Measurements from ENCODE around the gene GATM.

The GATM gene, protein sequence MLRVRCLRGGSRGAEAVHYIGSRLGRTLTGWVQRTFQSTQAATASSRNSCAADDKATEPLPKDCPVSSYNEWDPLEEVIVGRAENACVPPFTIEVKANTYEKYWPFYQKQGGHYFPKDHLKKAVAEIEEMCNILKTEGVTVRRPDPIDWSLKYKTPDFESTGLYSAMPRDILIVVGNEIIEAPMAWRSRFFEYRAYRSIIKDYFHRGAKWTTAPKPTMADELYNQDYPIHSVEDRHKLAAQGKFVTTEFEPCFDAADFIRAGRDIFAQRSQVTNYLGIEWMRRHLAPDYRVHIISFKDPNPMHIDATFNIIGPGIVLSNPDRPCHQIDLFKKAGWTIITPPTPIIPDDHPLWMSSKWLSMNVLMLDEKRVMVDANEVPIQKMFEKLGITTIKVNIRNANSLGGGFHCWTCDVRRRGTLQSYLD

DNA sequence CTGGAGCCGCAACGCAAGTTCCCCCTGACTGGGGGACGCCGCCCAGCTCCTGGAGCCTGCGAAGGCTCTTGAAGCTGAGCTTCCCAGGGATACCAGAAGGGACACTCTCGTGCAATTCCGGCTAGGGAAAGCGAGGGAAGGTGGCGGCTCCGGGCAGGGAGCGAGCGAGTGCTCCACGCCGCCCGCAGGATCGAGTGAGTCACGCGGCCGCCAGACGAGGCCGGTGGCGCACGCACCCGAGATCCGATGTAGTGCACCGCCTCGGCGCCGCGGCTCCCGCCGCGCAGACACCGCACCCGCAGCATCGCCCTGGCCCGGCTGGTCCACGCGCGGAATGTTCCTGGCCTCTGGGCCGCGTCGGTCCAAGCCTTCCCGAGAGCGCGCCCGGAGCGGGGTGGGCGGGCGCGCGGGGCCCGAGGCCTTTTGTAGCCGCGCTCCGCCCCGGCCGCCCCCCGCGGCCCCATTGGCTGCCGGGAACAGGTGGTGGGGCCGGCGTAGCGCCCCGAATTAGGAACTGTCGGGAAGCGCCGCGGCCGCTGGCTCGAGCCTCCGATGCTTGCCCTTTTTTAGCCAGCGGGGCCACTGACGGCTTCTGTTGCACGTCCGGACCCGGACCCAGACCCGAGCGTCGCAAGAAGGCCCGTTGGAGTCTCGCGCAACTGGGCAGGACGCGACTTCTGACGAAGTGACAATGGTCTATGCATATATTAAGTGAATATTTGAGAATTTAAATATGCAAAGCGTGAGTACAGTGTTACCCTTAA, at the start of gene GATM:
Gene GATM, minus strand, starts transcription at position 396 of the 764 bp plus-strand sequence. Its CDS starts 91 bp downstream, at position 305.
- peak; percentile 83 for DNase-seq

DNA sequence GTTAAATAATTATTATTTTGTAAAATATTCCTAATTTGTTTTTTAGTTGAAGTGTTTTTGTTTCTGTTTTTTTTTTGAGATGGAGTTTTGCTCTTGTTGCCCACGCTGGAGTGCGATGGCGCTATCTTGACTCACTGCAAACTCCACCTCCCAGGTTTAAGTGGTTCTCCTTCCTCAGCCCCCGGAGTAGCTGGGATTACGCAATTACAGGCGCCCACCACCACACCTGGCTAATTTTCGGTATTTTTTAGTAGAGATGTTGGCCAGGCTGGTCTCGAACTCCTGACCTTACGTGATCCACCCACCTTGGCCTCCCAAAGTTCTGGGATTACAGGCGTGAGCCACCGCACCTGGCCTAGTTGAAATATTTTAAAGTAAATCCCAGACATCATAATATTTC, 48.7 kb upstream of the GATM start:
- DNase-seq = no peak

DNA sequence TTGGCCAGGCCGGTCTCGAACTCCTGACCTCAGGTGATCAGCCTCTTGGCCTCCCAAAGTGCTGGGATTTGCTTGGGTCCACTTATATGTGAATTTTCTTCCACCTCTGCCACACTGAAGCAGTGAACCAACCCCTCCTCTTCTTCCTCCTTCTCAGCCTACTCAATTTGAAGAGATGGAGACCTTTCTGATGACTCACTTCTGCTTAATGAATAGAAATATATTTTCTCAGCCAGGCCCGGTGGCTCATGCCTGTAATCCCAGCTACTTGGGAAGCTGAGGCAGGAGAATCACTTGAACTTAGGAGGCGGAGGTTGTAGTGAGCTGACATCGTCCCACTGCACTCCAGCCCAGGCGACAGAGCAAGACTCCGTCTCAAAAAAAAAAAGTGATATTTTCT, 46.8 kb upstream of the GATM start:
- peak; percentile 60 for DNase-seq

DNA sequence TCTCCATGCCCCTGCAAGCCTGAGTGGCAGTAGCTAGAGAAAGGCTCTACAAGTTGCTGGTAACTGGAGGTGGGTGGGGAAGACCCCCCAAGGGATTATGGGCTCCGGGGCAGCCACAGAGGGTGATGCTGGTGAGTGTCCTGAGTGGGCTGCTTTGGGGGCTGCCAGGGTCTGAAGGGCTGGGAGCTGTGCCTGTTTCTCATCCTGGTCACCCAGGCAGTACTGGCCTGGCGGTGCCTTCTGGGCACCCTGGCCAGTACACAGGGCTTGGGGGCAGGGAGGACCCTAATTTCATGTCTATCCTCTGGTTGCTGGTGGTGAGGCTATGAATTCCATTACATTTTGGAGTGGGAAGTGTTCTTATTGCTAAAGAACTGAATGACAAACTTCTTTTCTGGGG, 46.1 kb upstream of the GATM start:
- DNase-seq = no peak

DNA sequence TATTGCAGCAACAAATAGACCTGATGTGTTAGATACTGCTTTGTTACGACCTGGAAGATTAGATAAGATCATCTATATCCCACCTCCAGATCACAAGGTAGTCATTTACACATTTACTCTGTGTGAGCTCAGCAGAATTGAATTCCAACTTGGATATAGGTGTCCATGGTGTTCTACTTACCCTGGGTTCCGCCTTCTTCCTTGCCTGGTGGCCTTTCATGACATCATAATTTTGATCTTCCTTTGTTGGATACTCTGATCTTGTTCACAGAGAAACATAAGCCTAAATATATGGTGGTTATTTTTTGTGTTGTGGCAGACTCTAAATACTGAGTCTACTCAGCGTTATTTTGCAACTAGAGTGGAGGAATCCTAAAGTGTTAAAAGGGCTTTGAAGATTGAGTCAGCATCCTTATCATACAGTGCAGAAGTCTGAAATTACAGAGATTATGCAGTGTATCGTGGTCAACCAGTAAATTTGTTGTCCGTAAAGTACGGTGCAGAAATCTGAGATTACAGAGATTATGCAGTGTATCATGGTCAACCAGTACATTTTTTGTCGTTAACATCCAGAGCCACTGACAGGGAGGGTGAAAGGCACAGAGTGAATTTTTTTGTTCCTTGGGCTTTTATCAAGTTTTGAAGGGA, 39.1 kb upstream of the GATM start:
- DNase-seq = no peak

DNA sequence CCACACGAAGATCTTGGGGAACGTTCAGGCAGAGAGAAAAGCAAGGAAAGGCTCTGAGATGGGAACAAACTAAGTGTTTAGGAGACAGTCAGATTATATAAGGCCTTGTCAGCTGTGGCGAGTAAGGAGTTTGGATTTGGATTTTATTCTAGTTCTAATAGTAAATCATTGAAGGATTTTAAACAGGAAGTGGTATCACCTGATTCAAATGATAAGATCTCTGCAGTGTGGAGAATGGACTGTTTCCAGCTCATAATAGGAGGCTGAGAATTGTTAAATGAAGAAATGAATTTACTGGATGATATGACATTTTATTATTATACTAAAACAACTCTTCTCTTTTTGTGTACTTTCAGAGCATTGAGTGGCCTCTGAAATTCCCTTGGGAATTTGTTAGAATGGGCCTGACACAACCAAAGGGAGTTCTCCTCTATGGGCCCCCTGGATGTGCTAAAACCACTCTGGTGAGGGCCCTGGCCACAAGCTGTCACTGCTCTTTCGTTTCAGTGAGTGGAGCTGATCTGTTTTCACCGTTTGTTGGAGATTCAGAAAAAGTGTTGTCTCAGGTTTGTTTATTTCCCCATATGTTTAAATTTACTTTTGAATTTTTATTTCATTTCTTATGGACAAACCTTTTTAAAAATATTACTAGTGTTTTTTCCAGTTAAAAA, 36.0 kb upstream of the GATM start:
- no peak for DNase-seq

DNA sequence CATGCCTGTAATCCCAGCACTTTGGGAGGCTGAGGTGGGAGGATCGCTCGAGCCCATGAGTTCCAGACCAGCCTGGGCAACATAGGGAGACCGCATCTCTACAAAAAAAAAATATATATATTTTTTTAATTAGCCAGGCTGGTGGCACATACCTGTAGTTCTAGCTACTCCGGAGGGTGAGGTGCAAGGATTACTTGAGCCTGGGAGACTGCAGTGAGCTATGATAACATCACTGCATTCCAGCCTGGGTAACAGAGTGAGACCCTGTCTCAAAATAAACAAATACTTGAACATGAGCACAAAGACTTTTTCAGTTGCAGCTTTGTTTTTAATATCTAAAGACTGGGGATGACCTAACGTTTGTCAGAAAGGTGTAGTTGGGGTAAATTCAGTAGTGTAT, 31.3 kb upstream of the GATM start:
- no peak for DNase-seq

DNA sequence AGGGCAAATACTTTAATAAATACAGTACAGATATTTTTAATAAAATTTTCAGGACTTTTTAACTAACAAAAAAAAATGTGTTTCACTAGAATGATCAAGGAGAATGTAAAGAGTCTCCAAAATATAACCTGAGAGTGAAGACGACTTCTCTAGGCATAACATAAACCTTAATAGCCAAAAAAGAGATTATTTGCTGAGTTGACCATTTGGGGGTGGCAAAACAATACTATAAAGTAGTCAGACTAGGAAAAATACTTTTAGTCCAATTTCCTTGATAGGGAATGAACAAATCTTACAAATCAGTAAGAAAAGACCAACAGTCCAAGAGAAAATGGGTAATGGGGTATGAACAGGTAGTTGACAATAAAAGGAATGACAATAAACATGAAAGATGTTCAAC, 29.4 kb upstream of the GATM start:
- no peak for DNase-seq

DNA sequence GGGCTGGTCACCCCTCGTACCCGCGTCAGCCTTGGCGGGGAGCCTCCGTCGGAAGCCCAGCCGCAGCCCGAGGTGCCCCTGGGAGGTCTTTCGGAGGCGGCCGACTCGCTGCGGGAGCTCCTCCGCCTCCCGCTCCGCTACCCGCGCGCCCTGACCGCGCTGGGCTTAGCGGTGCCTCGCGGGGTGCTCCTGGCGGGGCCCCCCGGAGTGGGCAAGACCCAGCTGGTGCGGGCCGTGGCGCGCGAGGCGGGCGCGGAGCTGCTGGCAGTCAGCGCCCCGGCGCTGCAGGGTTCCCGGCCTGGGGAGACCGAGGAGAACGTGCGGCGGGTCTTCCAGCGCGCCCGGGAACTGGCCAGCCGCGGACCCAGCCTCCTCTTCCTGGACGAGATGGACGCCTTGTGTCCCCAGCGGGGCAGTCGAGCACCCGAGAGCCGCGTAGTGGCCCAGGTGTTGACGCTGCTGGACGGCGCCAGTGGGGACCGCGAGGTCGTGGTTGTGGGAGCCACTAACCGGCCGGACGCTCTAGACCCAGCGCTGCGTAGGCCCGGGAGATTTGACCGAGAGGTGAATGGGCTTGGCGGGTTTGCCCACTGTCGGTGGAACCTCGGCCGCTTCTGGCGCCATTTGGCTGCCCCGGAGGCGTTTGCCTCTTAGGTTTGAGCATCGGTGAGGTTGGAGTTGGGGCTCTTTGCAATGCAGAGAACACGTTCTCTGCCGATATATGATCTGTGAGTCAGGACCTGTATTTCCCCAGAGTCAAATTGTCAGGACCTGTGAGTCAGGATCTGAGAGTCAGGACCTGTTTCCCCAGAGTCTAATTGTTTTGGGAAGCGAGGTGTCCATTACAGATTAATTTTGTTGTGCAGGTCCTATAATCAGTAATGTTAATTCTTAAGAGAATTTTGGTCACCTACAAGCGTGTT, 24.9 kb upstream of the GATM start:
- DNase-seq = peak; percentile 57

DNA sequence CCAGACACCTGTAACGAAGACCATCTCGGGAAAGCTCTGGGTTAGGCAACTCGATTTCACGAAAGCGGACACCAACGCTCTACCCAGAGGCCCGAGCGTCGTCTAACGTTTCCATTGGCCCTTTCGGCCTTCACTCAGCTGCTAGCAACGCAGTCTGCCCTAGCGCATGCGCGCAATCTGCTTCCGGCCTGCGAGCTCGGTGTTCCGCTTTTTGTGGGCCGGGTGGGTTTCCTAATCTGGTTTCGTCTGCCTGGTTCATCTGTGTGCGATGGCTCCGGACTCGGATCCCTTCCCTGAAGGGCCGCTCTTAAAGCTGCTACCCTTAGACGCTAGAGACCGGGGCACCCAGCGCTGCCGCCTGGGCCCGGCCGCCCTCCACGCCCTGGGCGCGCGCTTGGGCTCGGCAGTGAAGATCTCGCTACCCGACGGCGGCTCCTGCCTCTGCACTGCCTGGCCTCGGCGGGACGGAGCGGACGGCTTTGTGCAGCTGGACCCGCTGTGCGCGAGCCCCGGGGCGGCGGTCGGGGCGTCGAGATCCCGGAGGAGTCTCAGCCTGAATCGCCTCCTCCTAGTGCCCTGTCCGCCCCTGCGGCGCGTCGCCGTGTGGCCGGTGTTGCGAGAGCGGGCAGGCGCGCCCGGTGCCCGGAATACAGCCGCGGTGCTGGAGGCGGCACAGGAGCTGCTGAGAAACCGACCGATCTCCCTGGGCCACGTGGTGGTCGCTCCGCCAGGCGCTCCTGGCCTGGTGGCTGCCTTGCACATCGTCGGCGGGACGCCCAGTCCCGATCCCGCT, 24.0 kb upstream of the GATM start:
- peak; percentile 100 for DNase-seq

DNA sequence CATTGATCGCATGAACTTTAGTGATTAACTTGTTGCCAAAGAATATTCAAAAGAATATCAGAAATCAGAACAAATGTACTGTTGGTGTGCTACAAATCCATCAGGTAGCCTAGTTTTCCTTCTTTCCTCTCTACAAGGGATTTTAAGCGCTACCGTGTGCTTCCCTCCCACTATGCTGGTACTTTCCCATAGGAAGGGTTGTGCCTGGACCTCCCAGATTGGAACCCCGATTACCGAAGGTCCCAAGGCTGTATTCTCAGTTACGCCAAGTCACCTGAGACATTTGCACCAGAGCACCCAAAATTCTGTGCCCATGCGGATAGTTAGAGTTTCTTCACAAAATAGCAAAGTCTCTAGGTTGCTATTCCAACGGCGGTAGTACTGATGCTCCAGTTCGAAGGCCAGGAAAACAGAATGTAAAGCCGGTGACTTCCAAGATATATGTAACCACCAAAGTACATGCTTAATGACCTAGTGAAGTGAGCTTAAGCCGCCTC, 23.4 kb upstream of the GATM start:
- no peak for DNase-seq

DNA sequence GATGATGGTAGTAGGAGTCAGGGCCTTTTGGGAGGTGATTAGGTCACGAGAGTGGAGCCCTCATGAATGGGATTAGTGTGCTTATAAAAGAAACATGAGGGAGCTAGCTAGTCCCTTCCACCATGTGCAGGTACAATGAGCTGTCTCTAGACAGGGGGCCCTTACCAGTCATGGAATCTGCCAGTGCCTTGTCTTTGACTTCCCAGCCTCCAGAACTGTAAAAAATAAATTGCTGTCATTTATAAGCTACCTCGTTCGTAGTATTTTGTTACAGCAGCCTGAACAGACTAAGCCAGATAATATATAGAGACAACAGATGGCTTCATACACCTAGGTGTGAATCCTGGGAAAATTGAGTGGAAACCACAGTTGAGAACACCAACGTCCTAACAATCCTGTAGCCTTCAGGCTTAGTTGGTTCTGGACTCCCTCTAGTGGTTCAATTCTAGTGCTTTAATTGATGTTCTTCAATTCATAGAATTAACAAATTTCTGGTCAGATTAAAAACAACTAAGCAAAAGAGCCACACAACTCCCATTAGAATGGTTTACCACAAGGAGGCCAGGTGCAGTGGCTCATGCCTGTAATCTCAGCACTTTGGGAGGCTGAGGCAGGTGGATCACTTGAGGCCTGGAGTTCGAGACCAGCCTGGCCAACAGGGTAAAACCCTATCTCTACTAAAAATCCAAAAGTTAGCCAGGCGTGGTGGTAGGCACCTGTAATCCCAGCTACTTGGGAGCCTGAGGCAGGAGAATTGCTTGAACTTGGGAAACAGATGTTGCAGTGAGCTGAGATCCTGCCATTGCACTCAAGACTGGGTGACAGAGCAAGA, 21.3 kb upstream of the GATM start:
- peak; percentile 81 for DNase-seq

DNA sequence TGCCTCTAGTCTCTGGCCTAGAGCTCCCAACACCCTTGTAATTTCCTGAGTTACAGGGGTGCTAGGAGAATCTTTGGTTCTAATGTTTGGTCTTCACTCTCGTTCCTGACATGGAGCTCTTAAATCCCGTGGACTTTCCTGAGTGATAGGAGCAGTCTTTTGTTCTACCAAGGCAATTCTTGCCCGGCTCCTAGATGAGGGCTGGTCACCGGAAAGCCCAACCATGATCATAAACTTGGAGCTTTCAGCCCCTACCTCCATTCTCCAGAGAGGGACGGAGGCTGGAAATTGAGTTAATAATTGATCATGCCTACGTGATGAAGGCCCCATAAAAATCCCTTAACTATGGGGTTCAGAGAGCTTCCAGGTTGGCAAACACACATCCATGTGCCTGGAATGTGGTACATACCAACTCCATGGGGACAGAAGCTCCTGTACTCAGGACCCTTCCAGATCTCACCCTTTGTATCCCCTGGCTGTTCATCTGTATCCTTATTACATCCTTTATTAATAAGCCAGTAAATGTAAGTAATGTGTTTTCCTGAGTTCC, 18.8 kb upstream of the GATM start:
- DNase-seq = no peak

DNA sequence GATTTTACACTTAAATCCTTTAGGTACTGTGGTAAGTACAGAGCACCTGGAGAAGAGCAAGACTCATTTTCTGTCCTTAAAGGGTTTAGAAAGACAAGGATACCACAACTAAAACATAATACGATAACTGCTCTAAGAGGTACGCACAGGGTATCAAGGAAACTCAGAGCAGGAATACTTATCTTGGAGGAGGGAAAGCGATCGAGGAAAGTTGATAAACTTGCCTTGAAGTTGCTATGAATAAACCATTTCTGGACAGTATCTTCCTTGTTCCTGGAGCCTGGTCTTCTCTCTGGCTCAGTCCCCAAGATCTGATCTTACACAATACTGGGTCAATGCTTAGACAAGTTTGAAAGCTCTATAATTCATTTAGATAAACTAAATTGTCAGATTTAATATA, 17.6 kb upstream of the GATM start:
- DNase-seq = no peak

DNA sequence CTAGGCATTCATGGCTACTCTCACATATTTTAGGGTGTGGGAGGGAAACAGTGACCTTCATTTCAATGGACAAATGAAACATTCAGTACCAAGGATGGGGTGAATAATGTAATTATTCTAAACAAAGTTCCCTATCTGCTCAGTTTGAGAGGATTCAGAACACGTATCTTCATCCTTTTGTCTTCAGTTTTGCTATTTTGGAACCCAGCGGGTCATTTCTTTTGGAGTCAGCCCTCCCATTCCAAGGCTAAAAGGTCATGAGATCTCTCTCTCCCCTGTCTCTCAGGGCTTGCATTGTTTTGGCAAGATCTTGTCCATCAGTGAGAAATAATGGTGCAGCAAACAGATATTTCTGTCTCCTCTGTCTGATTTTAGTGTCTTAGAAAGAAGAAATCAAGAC, 16.3 kb upstream of the GATM start:
- no peak for DNase-seq

DNA sequence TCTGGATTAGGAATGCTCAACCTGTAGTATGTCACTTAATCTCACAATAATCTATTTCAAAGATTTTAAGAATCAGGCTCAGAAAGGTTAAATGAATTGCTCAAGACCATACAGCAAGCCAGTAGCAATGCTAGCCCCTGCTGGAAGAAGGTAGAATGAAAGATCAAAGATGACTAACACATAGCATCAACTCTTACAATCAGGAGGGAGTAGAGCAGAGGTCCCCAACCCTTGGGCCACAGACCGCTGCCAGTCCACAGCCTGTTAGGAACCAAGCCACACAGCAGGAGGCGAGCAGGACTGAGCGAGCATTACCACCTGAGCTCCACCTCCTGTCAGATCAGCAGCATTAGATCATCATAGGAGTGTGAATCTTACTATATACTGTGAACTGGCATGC, 15.5 kb upstream of the GATM start:
- DNase-seq = peak; percentile 32

DNA sequence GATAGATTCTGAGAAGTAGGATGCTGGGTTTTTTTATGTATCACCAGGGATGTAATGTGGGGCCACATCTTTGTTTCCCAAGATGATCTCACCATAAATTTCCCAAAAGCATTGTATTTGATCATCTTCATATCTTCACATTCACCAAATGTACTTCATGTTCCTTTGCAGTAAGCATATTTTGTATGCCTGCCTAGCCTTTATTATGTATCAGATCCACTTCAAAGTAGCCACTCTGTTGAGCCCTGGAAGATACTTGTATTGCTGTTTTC, 14.2 kb upstream of the GATM start:
- DNase-seq = peak; percentile 80

DNA sequence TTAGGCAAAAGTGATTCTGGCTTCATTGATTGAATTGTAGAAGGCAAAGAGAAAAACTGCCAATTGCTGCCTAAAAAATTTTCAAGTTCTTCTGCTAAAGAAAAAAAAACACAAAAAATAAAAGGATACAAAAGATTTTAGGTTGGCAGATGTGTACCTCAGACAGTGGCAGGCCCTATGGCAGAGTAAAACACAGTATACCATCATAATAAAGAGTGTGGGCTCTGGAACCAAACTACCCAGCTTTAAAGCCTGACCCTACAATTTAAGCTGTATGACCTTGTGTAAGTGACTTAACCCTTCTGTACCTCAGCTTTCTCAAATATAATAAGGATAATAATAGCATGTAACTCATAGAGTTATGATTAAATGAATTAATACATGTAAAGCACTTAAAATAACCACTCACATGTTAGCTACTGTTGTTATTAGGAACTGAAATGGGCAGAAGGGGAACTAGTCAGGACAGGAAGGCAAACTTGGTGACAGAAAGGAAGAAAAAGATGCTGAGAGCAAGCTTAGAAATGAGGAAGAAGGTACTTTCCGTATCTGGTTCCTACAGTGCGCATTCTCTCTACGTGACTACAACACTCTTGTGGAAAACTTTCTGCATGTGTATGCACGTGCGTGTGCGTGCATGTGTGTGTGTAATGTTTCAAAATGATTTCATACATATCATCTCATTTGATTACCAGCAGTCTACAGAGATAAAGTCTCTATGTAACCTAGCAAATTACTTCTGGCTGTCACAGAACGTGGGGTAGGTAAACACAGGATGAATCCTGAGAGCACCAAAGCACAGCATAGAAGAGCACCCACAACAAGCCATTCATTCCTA, 13.6 kb upstream of the GATM start:
- peak; percentile 91 for DNase-seq

DNA sequence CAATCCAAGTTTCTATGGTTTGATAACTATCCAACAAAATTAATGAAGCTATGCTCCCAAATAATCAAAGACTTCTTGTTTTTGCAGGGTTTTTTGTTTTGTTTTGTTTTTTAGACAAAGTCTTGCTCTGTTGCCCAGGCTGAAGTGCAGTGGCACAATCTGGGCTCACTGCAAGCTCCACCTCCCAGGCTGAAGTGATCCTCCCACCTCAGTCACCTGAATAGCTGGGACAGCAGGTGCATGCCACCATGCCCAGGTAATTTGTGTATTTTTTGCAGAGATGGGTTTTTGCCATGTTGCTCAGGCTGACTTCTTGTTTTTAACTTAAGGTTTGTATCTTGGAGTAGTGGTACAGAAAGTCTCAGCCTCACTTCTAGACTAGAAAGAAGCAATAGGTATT, 11.0 kb upstream of the GATM start:
- DNase-seq = no peak

Data from suppressor macrophage treated with lipopolysaccharide for 4 hours (primary cell).